Testis (tissue), 3 donors: ENCODE results near the gene SART3. TPM values are rescaled to one million over a fixed set of nuclear protein-coding genes. Genes with fewer than 3 reads are reported as not detected.

Experiments
- DNase-seq: peaks from one replicate; pipeline ENCODE4 v3.0.0-alpha.2; 2019
- H3K27ac ChIP-seq, 2 donors: fragments of 200-600 bp; sonication (generic); one replicate each; pipeline ENCODE4 v1.5.1; 2019
- H3K27me3 ChIP-seq: fragments of 200-600 bp; sonication (generic); one replicate; pipeline ENCODE4 v1.5.1; 2019
- H3K36me3 ChIP-seq: fragments of 200-600 bp; sonication (generic); one replicate; pipeline ENCODE4 v1.5.1; 2017; ENCODE audit warnings: low read depth; ENCODE audit errors: missing control alignments
- H3K4me1 ChIP-seq: fragments of 200-600 bp; sonication (generic); one replicate; pipeline ENCODE4 v1.5.1; 2019
- H3K4me3 ChIP-seq, 2 donors: fragments of 200-600 bp; sonication (generic); one replicate each; pipeline ENCODE4 v1.5.1; 2017 to 2019
- H3K9me3 ChIP-seq: fragments of 200-600 bp; sonication (generic); one replicate; pipeline ENCODE4 v1.5.1; 2017
- POLR2A ChIP-seq: fragments of 450-650 bp; IDR thresholded peaks from one replicate; pipeline ENCODE4 v1.6.1; 2017; ENCODE audit warnings: antibody characterized with exemption, mild to moderate bottlenecking, moderate library complexity
- WGBS, 2 donors: methylation state at CpG; one replicate each; pipeline ENCODE4 v1.1.5; 2018; 5-methylcytosine and 5-hydroxymethylcytosine counted together
- intact Hi-C: fragments of 100-400 bp; cut with DNase I; formaldehyde crosslinking; loops from one replicate; pipeline ENCODE4 v1.15.1; 2023; ENCODE audit warnings: low total_unique reads
- polyA plus RNA-seq: library from polyadenylated mRNA; stranded (reverse); fragments of 350-450 nt; fragmentation: Illumina TruSeq; extraction: RNeasy Lipid Tissue Mini Kit (QIAGEN cat#74804); gene quantifications from one replicate; pipeline ENCODE4 v1.2.3, GENCODE V29; 2014; ENCODE audit warnings: low read depth, low replicate concordance; ENCODE audit not compliant: insufficient read depth
- total RNA-seq, 2 donors: library from RNA; depleted of rRNA; stranded (reverse); fragments of >200 nt; gene quantifications; one replicate each; pipeline ENCODE4 v1.2.3, GENCODE V29; 2016
- TF ChIP-seq, protein P1 (sequence below), 3 experiments: fragments of 450-650 bp in 2 of 3; fragments of 200-600 bp in 1 of 3; sonication (generic) in 1 of 3; IDR thresholded peaks; one replicate each; pipeline ENCODE4 v1.5.1; 2016 to 2019; ENCODE audit warnings: antibody characterized with exemption in 3 of 3, mild to moderate bottlenecking in 2 of 3, moderate library complexity in 1 of 3

Gene SART3
- total and polyA plus RNA-seq, 3 donors from 2014 or later: 48.6 to 116 (median 115) TPM

DNA sequence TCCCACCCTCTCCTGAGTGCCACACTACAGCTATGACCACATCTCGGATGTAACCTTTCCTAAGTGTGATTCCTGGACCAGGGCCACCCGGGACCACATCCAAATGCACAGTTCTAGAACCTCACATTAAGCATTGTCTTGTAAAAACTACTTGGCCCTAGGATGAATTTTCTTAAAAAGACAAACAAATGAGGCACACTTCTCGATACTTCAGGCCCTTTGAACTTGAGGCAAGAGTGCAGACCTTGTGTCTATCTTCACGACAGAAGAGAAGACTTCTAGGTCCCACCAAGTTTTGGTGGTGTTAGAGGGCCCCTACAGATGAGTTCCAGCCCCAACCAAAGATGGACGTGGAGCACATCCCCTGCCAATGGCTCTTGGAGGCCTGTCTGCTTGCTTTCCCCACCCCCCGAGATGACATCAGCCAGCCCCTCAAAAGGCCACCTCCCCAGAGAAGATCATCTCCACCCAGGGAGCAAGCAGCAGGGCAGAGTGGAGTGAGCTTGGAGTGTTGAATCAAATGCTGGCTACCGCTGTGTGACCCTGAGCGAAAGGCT, 10.7 kb upstream of the SART3 start:
- intact Hi-C loops: loop anchor here (5.0 kb wide), 1 partner anchor 46 kb away; no protein-coding TSS in a partner anchor
- no peaks in the 10 kb centered on the region for H3K36me3 ChIP-seq
- DNase-seq: peak; percentile 2
- no peak overlapping the region for H3K27ac ChIP-seq
- no peak overlapping the region for H3K4me3 ChIP-seq
- no peak for TF ChIP-seq POLR2A
- TF ChIP-seq, protein P1, sequence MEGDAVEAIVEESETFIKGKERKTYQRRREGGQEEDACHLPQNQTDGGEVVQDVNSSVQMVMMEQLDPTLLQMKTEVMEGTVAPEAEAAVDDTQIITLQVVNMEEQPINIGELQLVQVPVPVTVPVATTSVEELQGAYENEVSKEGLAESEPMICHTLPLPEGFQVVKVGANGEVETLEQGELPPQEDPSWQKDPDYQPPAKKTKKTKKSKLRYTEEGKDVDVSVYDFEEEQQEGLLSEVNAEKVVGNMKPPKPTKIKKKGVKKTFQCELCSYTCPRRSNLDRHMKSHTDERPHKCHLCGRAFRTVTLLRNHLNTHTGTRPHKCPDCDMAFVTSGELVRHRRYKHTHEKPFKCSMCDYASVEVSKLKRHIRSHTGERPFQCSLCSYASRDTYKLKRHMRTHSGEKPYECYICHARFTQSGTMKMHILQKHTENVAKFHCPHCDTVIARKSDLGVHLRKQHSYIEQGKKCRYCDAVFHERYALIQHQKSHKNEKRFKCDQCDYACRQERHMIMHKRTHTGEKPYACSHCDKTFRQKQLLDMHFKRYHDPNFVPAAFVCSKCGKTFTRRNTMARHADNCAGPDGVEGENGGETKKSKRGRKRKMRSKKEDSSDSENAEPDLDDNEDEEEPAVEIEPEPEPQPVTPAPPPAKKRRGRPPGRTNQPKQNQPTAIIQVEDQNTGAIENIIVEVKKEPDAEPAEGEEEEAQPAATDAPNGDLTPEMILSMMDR (IDR thresholded peaks at IDR 0.05): no peak
- no peaks in the 10 kb centered on the region for H3K27me3 ChIP-seq
- 82 to 86% methylated on average over 7 to 8 of the region's 8 CpGs for WGBS, 2 donors
- no peaks in the 10 kb centered on the region for H3K9me3 ChIP-seq
- H3K4me1 ChIP-seq: peaks cover 13% of the 10 kb centered on the region

DNA sequence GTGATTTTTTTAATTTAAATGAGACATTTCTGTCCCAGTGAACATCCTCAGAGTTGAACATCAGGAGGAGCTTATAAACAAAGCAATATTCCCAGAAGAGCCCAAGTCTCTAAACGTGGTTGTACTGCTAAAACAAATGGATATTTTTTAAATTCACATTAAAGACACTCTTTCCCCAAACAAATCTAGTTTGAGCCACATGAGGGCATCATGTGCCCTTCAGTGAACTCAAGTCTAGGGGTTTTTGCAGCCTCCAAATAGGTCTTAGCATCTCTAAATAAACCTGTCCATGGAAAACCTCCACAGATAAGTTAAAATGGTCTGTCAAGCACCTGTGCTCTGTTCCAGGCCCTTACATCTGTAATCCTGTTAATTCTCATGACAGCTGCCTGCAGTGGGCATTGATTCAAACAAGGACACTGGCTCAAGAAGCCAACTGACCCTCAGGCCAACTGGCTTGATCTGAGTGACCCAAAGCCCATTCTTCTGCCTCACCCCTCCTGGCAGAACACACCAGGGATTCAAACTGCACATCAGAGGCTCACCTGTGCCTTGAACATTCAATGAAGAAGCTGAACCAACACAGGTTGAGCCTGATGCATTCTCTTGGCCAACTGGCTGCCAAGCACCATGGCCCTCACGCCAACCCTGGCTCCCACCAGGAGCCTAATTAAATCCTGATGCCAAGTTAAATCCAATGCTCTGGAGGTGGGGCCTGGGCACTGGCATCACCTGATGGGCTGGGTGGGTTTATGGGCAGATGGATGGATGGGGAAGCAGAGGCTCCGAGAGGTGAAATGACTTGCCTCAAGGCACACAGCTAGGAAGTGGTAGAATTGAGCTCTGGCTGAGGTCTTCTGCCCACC, 10.0 kb upstream of the SART3 start:
- H3K9me3 ChIP-seq: no peaks in the 10 kb centered on the region
- TF ChIP-seq, protein P1 (IDR thresholded peaks at IDR 0.05): peak in 2 of 3 experiments; percentile 23 to 28
- TF ChIP-seq POLR2A: no peak
- H3K27ac ChIP-seq: no peak overlapping the region
- DNase-seq: peak; percentile 12
- H3K27me3 ChIP-seq: no peaks in the 10 kb centered on the region
- H3K4me3 ChIP-seq: no peak overlapping the region
- intact Hi-C loops: loop anchor here (5.0 kb wide), 1 partner anchor 46 kb away; no protein-coding TSS in a partner anchor
- no peaks in the 10 kb centered on the region for H3K36me3 ChIP-seq
- WGBS, 2 donors: 67% methylated on average over 2 to 3 of the region's 3 CpGs
- peaks cover 18% of the 10 kb centered on the region for H3K4me1 ChIP-seq

DNA sequence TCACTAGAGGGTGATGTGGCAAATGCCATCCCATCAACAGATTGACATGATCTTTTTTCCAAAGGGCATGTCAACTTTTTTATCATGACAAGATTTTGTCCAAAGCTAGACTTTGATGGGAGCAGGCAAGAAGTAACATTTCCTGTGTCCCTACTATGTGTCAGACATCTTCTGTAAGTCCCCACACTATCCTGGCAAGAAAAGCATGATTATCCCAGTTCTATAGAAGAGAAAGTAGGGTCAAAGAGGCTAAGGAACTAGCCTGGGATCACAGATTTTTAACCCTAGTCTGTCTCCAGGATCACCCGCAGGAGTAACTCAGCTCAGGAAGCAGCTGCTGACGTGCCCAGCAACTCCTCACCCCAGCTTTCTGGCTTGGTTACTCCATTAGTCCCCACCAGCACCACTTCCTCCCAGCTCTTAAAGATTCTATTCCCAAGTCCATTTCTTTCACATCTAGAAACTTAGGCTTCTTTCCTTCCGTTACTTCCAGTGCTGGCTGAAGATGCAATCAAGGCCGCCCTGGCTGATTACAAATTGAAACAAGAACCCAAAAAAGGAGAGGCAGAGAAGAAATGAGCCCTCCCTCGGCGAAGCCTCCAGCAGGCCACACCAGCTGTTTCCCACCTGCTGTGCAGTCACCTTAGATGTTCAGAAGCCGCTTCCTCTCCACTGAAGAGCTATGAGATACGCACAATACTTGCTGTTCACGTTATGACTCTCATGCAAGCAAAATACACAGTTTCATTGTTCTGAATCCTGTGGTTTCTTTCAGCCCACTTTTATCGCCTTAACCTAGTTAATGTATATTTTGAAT, 7.6 kb upstream of the SART3 start:
- H3K27ac ChIP-seq: no peak overlapping the region
- no peak for DNase-seq
- intact Hi-C loops: no loop called here
- 58 to 67% methylated on average over 10 of the region's 10 CpGs for WGBS, 2 donors
- no peaks in the 10 kb centered on the region for H3K36me3 ChIP-seq
- no peak overlapping the region for H3K4me3 ChIP-seq
- peaks cover 27% of the 10 kb centered on the region for H3K4me1 ChIP-seq
- TF ChIP-seq, protein P1 (IDR thresholded peaks at IDR 0.05): no peak
- no peaks in the 10 kb centered on the region for H3K9me3 ChIP-seq
- no peaks in the 10 kb centered on the region for H3K27me3 ChIP-seq

DNA sequence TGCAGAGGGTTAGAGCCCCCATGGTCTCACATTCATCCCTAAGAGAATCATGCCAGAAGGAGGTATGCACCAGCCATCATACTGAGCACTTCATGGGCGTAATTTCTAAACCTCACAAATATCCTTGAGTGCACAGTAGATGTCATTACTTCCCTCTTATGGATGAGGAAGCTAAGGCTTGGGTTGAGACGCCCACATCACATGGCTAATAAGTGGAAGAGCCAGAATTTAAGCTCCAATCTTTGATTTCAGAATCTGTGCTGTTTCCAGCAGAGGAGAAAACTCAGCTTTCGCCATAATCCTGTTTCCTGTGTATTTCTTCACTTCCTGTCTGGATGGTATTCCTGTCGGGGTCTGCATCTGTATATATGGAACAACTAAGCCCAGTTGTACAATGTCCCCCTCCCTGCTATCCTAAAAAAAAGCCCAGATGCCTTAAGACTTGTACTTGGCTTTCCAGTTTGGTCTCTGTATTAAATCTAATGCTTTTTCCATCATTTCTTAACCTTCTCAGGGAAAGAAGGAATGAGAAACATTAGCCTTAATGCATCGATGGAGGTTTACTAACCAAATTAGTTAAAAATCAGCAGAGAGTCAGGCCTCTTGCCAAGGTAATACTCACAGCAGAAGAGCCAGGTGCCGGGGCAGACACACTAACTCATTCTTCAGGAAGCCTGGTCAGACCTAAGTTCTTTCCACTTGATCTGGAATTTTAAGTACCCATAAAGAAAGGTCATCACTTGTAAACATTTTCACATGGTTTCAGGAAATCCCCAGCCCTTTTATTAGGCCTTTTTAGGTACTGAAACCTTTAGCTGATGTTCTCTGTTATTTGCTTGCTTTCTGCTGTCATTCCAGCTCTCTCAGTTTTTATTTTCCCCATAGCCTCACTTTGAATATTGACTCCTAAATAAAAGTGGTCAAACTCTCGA, 6.7 kb upstream of the SART3 start:
- intact Hi-C loops: no loop called here
- WGBS, 2 donors: 72 to 76% methylated on average over 7 of the region's 7 CpGs
- Histone ChIP-seq H3K9me3 (no peaks in the 10 kb centered on the region), H3K27ac (no peak overlapping the region), H3K27me3 (no peaks in the 10 kb centered on the region), H3K4me3 (no peak overlapping the region), H3K4me1 (peaks cover 28% of the 10 kb centered on the region), H3K36me3 (no peaks in the 10 kb centered on the region)
- no peak for DNase-seq
- TF ChIP-seq, protein P1 (IDR thresholded peaks at IDR 0.05): no peak
- no peak for TF ChIP-seq POLR2A
